HG02623 (cell line): ENCODE data around the gene ARMC2.
"Not testable (repeated sequence)": the region's sequence is repeated elsewhere in the genome, so short reads cannot be mapped to it uniquely, and the experiment has no call there.

Source experiments
- ATAC-seq: cut with Tn5 transposase; IDR thresholded peaks from one replicate; pipeline ENCODE4 v1.9.1; 2021; ENCODE audit warnings: moderate library complexity; ENCODE audit not compliant: unreplicated experiment

ARMC2 gene

DNA sequence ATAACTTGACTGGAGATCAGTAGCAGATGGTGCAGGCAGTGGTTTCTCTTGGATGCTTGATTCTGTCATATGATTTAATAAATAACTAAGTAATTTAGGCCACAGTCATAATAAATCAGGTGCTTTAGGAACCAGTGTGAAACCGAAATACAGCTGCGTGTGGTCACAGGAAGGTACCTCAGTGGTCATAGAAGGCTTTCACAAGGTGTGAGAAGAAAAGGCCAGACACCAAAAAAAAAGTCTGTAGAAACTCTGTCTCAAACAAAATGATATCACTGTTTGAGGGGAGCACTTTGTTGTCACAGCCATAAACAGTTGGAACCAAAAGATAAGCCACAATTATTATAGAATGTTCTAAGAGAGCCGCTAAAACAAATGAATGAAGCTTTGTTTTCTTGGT lies 56.5 kb downstream of the ARMC2 start:
- peak; percentile 96 for ATAC-seq

DNA sequence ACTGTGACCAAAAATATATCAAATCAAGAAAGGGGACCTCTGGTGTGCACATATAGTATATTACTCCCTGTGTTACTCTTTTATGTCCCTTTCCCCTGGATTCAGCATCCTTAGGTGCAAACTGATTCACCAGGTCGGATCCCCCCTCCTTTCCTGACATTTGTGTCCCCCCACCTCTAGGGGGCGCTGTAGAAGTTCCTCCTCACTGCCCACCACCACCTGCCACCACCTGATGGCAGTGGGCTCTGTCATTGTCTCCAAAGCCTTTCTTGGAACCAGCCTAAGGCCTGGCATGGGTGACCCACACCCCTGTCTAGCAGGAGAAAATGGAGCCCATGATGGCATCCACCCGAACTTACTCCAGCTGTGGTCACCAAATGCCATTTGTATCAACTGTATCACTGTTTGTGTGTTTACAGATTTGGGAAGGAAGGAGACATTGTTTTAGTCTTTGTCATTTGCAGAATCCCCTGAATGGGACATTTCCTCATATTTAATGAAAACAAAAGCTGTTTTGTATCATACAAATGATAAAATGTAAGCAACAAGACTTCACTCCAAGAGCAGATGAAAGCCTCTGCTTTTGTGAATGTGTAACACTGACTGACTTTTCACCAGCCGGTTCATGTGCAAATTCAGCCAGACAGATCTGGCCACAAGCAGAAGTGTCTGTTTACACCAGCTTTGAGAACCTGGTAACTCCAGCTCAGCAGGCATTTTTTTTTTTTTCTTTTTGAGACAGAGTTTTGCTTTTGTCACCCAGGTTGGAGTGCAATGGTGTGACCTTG lies 66.2 kb downstream of the ARMC2 start:
- ATAC-seq: no peak

DNA sequence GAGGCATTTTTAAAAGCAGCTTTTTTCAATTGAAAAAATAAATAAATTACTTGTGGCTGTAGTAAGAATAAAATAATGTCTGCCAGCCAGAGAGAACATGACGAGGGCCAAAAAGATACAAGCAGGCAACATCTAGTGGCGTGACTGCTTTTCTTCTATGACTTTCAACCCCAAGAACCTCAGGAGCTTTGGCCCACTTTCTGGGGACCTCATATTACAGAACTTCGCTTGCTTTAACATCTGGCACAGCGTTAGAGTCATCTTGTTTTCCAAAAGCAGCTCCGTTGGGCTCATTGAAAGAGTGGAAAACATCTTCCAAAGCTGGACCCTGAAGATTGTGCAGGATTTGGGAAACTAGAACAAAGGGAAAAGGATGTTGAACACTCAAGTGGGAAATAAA lies 67.0 kb downstream of the ARMC2 start:
- ATAC-seq: no peak

DNA sequence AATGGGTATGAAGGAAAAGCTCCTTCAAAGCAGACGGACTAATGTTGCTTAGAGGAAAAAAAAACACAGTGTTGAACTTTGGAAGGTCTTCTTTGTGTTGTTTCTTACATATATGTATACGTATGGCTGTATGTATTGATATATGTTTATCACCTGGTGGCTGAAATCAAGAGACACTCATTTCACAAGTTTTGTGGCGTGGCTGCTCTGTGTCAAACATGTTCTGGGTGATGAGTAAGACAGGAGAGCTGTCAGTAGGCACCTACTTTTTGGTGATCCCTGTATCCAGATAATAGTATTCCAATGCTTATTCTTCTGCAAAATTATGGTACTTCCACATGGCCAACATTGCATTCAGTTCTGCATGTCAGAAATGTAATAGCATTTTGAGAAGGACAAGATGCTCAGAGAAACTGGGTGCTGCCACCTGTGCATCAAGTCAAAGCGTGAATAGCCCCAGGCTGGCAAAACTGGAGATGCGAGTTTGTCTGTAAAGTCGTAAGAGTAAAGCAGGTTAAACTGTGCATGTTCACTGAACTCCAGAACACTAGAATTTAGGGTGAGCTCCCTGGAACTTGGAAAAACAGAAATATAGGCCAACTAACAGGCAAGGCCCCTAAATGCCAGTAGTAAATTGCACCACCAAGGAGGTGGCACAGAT lies 67.9 kb downstream of the ARMC2 start:
- no peak for ATAC-seq

DNA sequence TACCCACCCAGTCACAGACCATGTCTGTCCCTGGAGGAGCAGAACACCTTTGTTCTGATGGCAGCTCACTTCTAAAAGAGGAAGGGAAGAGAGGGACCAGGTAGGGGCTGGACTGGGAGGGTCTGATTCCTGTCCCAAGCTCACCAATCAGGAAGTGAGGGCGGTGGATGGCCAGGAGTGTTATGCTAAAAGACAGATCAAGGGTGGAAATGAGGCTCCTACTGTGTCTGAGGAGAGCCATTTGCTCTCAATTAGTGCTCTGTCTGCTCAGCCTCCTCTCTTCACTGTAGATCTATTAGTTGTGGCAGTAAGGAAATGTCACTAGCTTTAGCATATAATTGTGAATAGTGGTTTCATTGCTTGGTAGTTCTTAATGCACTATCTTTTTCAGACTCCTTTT lies 72.5 kb downstream of the ARMC2 start:
- ATAC-seq: no peak

DNA sequence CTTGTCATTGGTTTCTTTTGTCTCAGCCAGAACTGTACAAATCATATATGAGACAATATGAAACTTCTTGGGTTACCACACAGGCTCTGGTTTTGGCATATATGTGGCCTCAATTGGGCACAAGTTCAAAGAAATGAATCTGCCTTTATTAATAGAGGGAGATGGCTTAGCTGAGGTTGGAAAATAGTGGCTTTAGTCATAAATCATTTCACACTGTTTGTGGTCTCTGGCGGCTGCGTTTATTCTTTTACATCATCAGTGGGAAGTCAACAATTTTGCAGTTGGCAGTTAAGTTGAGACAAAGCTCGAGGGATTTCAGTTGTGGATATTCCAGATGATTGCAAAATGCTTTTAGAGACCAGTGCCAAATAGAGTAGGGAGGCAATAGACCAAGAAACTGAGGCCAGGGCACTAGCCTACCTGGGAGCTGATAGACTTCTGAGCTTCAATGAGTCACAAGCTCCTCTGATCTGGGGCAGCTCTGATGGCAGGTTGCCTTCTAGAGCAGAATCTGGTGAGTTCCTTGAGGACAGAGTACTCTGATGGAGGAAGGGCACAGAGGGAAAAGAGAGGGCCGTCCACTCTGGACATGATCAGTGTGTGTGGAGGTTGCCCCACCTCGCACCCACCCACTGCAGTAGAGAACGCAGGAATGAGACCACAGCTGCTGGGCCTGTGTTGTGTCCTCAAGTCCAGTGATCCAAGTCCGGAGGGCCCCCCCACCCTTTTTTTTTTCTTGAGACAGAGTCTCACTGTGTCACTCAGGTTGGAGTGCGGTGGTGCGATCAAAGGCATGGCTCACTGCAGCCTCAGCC lies 73.5 kb downstream of the ARMC2 start:
- ATAC-seq: no peak

DNA sequence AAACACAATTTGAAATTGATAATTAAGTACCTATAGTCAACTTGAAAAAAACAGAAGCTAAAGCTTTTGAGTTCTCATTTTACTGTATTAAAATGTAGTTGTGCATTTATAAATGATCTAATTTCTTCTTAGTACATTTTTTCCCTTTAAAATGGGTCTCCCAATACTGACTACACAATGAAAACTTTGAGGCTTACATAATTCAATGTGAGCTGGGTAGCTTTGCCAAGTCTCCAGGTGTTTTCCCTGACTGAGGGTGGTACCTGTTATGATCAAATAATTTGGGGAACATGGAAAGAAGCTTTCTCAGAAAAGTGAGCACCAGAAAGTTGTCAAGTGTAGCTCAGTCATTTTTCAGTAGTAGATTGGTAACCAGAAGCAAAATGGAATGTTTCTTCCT lies 74.3 kb downstream of the ARMC2 start:
- no peak for ATAC-seq

DNA sequence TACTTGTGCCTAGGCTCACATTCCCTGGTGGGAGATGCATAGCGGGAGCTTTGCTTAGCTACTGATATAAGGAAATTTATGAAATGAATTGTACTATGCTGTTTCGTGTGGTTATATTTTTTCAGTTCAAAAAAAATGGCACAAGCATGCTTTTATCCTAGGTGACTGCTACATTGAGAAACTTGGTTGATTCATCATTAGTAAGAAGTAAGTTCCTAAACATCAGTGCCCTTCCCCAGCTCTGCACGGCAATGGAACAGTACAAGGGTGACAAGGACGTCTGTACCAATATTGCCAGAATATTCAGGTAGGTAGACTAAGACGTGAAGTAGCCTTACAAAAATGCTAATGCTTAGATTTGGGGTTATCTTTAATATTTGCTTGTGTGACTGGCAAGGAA lies 79.7 kb downstream of the ARMC2 start:
- ATAC-seq: no peak

DNA sequence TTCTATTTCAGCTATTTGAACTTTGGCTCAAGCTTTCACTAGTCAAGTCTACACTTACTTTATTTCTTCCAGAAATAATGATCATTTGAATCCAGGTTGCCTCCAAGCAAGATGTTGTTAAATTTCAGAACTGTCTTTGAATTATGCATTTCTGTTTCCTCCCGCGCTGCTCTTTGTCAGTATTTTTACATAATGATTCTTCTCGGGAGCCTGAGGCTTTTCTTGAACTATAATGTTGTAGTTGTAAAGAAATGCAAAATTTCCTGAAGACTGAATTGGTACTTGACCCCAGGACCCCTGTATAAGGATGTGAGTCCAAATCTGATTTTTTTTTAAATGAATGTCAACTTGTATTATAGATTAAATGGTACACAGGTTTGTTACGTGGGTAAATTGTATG lies 80.4 kb downstream of the ARMC2 start:
- ATAC-seq: no peak

DNA sequence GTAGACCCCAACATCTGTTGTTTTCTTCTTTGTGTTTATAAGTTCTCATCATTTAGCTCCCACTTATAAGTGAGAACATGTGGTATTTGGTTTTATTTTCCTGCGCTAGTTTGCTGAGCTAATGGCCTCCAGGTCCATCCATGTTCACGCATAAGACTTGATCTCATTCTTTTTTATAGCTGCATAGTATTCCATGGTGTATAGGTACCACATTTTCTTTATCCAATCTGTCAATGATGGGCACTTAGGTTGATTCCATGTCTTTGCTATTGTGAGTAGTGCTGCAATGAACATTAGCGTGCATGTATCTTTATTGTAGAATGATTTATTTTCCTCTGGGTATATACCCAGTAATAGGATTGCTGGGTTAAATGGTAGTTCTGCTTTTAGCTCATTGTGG lies 82.9 kb downstream of the ARMC2 start:
- ATAC-seq: not testable (repeated sequence)

DNA sequence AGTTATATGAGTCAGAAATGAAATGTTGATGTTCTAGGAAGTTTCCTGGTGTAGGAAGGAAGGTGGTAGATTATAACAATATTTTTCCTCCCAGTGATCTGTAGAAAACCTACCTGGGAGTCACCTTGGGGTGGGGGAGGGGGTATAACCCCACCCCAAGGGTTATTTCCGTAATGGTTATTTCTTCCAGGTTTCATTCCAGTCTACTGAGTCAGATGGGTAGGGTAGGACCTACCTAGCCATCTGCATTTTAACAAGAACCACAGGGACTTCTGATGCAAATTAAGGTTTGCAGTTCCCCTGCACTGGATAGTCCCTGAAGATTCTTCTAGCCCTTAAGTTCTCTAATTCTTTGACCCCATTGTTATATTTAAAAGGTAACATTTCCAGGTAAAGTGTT lies 88.9 kb downstream of the ARMC2 start:
- ATAC-seq: no peak

DNA sequence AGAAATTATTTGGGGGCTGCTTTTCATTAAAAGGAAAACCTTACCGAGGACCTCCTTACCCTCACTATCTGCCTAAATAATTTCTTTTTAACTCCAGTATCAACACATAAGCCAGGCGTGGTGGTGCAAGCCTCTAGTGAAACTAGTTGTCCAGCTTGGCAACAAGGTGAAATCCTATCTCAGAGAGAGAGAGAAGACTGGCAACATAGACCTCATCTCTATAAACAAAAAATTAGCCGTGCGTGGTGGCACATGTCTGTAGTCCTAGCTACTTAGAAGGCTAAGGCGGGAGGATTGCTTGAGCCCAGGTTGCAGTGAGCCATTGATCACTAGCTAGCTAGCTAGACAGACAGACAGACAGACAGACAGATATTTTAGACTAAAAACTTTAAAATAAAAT lies 92.5 kb downstream of the ARMC2 start:
- ATAC-seq: no peak

DNA sequence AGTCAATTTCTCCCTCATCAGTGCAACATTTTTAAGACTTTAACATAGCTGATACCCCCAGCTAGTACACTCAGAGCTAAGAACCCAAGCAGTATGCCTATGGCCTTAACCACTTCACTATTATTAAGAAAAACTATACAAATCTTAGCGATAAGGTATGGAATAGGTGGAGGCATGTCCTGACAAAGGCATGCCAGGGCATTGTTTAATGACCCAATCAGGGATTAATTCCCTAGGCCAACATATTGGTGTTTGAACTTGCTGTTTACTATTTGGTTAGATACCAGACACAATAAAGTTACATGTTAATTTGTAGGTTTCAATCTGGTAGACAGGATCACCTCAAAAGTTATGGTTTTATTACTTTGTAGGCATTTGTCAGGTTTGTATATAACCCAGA lies 93.1 kb downstream of the ARMC2 start:
- no peak for ATAC-seq

DNA sequence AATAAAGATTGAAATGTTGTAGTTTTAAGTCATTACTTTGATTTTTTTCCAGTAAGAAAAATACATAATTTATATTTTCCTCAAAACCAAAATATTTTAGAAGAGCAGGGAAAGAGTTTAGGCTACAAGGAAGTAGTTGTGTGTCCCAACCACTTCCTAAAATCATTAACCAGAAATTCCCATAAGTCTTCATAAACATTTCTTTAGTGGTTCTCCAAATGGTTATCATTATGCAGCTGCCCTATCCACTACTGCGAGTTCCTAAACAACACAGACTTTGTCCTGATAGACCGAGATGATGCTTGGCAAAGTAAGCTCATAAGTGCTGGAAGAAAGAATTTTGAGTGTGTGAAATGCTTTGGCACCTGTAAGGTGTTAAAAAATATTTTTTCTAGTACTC lies 93.6 kb downstream of the ARMC2 start:
- no peak for ATAC-seq

DNA sequence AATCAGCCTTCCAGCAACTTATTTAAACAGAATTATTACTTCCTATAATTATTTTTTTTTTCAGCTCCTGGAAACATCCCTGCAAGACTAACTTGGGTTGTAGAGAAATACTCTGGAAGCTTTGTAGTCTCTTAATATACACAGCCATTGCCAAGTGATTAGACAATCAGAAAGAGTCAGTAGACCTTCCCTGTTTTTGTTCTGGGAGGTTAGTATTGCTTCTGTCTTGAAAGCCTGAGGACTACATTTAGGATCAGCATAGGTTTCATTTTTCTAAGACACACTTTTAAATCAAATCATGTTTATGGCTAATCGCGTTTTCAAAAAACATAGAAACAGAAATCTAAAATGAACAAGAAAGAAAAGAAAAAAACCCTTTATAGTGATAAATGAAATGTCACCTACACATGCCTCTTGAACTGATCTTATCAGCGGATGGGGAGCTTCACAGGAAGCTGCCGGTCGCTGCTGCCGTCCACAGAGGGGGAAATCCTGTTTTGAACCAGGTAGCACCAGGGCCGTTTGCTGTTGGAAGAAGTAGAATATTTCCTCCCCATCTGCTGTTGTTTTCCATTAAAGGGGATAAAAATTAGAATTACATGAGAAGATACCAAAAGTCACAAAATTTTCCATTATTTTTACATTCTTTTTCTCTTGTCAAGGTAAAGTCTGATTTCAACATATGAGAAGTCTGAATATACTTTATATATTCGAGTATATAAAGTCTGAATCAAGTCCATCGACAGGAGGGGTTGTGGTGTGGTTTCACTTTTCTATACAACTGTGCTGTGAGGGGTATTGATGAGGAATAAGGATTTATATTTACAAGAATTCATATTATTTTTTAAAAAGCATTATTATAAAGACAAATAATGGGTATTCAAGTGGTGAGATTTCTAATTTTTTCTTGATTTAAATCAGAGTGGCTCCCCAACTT lies 94.6 kb downstream of the ARMC2 start:
- ATAC-seq: no peak

DNA sequence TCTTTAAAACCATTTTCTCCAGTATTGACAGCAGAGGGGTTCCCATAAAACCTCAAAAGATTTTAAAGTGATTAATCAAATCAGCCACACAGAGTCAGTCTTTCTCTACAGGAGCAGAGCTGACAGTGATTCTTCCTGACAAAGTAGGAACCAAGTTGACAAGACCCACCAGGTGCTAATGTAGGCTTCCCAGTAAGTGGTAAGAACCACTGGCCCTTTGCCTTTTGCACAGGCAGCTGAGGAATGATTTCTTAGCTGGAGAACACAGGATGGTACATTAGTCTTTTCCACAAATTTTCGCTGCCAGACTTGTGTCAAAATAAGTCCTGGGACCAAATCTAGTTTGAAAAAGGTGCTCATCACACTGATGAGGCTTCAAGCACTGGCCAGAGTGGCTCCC lies 95.8 kb downstream of the ARMC2 start:
- ATAC-seq: no peak

DNA sequence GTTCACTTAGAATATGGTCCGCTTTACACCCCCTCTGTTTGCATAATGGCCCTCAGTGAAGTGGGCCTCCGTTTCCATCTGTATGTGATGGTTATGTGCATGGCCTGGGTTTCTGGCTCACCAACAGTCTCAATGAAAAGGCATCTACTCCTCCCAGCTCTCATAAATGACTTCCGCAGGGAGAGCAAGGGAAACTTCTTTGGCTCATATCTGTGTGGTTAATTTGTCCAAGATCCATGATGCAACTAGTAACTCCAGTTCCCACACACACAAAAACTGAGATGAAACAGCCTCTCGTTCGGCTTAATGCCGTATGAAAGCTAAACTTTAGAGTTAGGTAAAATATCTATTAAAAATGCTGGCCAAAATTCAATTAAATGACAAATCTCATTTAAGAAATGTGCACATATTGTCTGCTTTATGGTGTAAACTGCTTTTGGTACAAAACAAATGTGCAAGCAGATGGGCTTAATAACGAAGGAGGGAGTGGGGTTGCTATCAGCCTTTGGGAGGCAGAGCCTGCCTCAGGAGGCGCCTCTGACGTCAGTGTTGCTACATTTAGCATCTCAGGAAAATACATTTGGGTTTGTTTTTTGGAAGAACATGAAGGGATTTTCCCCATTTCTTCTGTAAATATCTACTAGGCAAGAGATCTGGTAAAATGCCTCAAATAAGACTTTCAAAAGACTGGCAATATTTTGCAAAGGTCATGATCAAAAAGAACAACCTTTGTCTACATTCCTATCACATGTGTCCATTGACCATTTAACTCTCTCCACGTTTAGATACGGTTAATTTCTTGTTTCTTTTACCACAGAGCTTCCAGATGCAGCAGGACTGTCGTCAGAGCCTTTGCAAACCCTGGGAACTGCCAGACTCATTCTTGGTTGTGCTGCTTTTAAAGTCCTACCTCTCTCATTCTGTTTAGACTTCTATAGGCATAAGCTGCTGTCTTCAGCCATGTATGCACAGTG lies 96.8 kb downstream of the ARMC2 start:
- no peak for ATAC-seq

DNA sequence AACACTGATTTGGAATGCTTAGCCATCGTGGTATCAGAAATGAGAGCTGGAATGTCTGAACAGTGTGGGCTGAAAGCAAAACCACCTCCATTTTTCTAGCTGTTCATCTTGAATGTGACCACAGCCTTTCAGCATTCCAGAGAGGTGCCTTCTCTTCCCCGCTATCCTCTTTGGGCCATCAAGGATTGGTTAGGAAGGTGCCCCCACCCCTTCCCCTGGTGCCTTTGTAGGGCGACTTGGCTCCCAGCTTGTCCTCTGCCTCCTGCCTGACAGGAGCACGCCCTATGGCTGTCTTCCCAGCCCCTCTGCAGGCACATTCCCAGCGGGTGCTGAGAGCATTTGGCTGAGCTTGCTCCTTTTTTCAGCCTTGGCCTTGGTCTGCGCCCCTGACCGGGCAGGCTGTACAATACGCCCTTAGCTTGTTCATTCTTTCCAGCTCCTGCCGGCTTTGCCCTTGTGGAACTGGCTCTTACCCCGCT lies 97.5 kb downstream of the ARMC2 start:
- ATAC-seq: no peak

DNA sequence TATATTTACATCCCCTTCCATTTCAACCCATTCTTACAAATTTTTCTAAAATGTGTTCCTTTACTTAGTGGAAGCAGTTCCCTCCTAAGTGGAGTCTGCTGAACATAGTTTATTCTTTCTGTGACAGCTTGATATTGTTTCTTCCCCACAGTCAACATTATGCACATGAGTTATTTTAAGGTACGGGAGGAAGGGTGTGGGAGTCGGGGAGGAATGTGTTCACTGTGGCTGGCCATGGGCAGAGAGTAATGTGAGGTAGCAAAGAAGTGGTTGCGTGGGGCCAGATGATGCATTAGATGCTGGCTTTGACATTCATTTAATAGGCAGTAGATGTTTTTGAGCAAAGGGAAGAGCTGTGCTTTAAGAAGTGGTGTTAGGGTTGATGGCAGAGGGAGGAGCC lies 98.5 kb downstream of the ARMC2 start:
- ATAC-seq: no peak
